Osteocyte (in vitro differentiated cells): Measurements from ENCODE around the gene MAP3K15. TPM values are rescaled to one million over a fixed set of nuclear protein-coding genes. Genes with fewer than 3 reads are reported as not detected.
"Not testable (repeated sequence)": the region's sequence is repeated elsewhere in the genome, so short reads cannot be mapped to it uniquely, and the experiment has no call there.

Source experiments
- DNase-seq: peaks from one replicate; pipeline ENCODE4 v3.0.0; 2021; ENCODE audit warnings: mixed read lengths; ENCODE audit not compliant: unreplicated experiment; ENCODE audit errors: extremely low spot score
- H3K27ac Mint-ChIP-seq: one replicate; pipeline ENCODE4 v1.8.0; 2021; ENCODE audit warnings: mild to moderate bottlenecking, mixed read lengths; ENCODE audit not compliant: unreplicated experiment
- H3K27me3 Mint-ChIP-seq: one replicate; pipeline ENCODE4 v1.8.0; 2021; ENCODE audit warnings: mixed read lengths; ENCODE audit not compliant: unreplicated experiment
- H3K36me3 Mint-ChIP-seq: one replicate; pipeline ENCODE4 v1.8.0; 2021; ENCODE audit warnings: mixed read lengths; ENCODE audit not compliant: unreplicated experiment
- H3K4me1 Mint-ChIP-seq: one replicate; pipeline ENCODE4 v1.8.0; 2021; ENCODE audit warnings: mixed read lengths; ENCODE audit not compliant: unreplicated experiment
- H3K4me3 Mint-ChIP-seq: one replicate; pipeline ENCODE4 v1.8.0; 2021; ENCODE audit warnings: mild to moderate bottlenecking, moderate library complexity, mixed read lengths; ENCODE audit not compliant: unreplicated experiment
- H3K9me3 Mint-ChIP-seq: one replicate; pipeline ENCODE4 v1.8.0; 2021; ENCODE audit warnings: mixed read lengths; ENCODE audit not compliant: unreplicated experiment
- CTCF ChIP-seq: fragments of 200-600 bp; sonication (generic); IDR thresholded peaks from 2 replicates; pipeline ENCODE4 v1.5.0; 2021; ENCODE audit warnings: antibody characterized with exemption, mild to moderate bottlenecking, moderate library complexity
- total RNA-seq: library from RNA; stranded (reverse); gene quantifications from 2 replicates; pipeline ENCODE4 v1.2.1, GENCODE V29; 2021

The MAP3K15 gene
- total RNA-seq, 1 donor from 2014 or later, result not detected

- Mint-ChIP-seq H3K36me3 (no peaks in the 10 kb centered on the region), H3K4me3 (no peak overlapping the region), H3K4me1 (no peaks in the 10 kb centered on the region), H3K27me3 (no peaks in the 10 kb centered on the region), H3K9me3 (no peaks in the 10 kb centered on the region), H3K27ac (no peak overlapping the region)
- DNase-seq, result no peak
- TF ChIP-seq CTCF, result no peak
Observed at GRCh38 chrX:19487520-19488200, 27.6 kb downstream of the MAP3K15 start.

- no peaks in the 10 kb centered on the region for H3K27me3 Mint-ChIP-seq
- TF ChIP-seq CTCF, result no peak
- H3K27ac Mint-ChIP-seq, result no peak overlapping the region
- no peak for DNase-seq
- peaks cover 6% of the 10 kb centered on the region for H3K9me3 Mint-ChIP-seq
- no peak overlapping the region for H3K4me3 Mint-ChIP-seq
- no peaks in the 10 kb centered on the region for H3K36me3 Mint-ChIP-seq
- H3K4me1 Mint-ChIP-seq, result no peaks in the 10 kb centered on the region
Observed at GRCh38 chrX:19479458-19479857, 35.9 kb downstream of the MAP3K15 start.

GRCh38 chrX:19468383-19468782 lies 46.9 kb downstream of the MAP3K15 start:
- H3K27me3 Mint-ChIP-seq, H3K9me3 Mint-ChIP-seq, H3K27ac Mint-ChIP-seq: not testable (repeated sequence)

GRCh38 chrX:19462879-19463278 lies 52.4 kb downstream of the MAP3K15 start:
- Mint-ChIP-seq H3K27ac (no peak overlapping the region), H3K4me3 (no peak overlapping the region), H3K36me3 (no peaks in the 10 kb centered on the region), H3K4me1 (no peaks in the 10 kb centered on the region), H3K27me3 (no peaks in the 10 kb centered on the region), H3K9me3 (no peaks in the 10 kb centered on the region)
- no peak for DNase-seq
- TF ChIP-seq CTCF, result no peak

More at GRCh38 chrX:19468383-19468782, 46.9 kb downstream of the MAP3K15 start:
- H3K36me3 Mint-ChIP-seq, H3K4me1 Mint-ChIP-seq, DNase-seq, H3K4me3 Mint-ChIP-seq: not testable (repeated sequence)

- no peak overlapping the region for H3K4me3 Mint-ChIP-seq
- H3K27me3 Mint-ChIP-seq, result no peaks in the 10 kb centered on the region
- no peak overlapping the region for H3K27ac Mint-ChIP-seq
- H3K4me1 Mint-ChIP-seq, result no peaks in the 10 kb centered on the region
- no peaks in the 10 kb centered on the region for H3K9me3 Mint-ChIP-seq
- no peaks in the 10 kb centered on the region for H3K36me3 Mint-ChIP-seq
- TF ChIP-seq CTCF, result no peak
- no peak for DNase-seq
Observed at GRCh38 chrX:19462231-19462630, 53.1 kb downstream of the MAP3K15 start.
